Activated gamma-delta T cell treated with anti-CD3 and anti-CD28 coated beads, Interleukin-2, amount 50 U/mL, for 16 hours (primary cell): ENCODE results near the gene BCL2.

ENCODE experiments used
- DNase-seq: peaks from one replicate; pipeline ENCODE4 v3.0.0-alpha.2; 2020; ENCODE audit warnings: low read depth

The BCL2 gene

DNA sequence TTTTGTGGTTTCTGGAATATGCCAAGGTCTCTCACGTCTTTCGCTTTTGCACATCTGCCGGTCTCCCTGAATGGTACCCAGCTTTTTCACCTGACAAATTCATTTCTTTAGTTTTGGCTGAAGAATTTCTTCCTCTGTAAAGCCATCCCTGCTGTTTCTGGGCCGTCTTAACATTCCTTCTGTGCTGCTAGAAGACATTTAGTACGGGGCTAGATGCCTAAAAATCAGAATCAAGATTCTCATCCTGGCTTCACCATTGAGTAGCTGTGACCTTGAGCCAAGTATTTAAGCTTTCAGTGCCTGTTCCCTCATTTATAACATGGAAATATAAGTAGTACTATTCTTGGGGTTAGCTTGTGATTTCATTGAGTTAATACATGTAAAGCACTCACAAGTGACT lies 6.4 kb upstream of the BCL2 start:
- DNase-seq, result no peak

GRCh38 chr18:63325086-63325686 lies 5.6 kb upstream of the BCL2 start:
- no peak for DNase-seq

DNA sequence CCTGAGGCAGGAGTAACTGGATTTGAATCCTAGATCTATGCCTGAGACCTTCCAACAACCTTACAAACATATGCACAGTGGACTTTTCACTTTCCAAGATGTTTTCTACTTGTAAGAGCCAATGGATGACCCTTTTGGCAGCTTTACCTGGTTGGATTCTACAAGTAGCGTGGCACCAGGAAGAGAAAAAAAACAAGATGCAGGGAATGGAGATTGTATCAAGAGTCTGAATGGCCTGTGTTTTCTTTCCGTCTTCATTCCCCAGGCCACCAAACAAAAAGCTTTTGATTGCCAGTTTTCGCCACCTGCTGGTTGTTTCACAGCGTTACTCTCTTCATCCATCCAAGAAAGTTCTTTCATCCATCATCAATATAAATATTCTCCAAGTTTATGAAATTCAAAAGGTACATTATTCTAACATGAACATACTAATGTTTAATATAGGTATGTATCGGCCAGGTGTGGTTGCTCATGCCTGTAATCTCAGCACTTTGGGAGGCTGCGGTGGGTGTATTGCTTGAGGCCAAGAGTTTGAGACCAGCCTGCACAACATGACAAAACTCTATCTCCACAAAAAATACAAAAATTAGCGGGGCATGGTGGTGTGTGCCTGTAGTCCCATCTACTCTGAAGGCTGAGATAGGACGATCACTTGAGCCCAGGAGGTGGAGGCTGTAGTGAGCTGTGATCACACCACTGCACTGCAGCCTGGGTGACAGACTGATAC lies 3.5 kb upstream of the BCL2 start:
- DNase-seq, result peak; percentile 33

- no peak for DNase-seq
Measured at GRCh38 chr18:63322206-63322605, 2.6 kb upstream of the BCL2 start.

DNA sequence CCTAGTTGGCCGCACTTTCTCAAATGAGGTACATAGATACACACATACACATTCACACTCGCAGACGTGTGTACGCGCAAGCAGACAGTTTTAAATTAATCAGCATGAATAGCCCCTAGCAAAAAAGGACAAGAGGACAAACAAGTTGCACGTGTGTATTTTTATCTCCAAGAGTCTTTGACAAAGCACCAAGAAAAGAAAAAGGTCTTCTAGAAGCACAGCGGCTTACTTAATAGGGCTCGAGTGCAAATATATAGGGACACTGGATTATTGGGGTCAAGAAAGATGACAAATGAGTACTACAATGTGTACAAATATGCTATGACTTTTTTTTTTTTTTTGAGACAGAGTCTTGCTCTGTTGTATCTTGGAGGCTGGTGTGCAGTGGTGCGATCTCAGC lies 1.7 kb upstream of the BCL2 start:
- no peak for DNase-seq

DNA sequence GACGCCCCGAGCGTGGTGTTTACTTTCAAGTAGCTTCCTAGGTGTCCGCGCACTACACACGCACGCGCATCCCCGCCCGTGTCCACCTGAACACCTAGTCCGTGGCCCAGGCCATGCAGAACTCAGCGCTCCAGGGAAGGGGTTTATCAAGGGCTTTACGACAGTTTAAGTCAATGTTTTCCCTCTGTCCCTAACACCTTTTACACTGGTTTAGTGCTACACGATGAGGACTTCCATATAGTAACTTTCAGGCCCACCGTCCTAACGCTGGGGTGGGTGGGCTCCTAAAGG lies 1.4 kb upstream of the BCL2 start:
- DNase-seq, result no peak

- peak; percentile 79 for DNase-seq
Measured at GRCh38 chr18:63320123-63320974, 780 bp upstream of the BCL2 start.

GRCh38 chr18:63318889-63319382 lies 633 bp downstream of the BCL2 start:
- no peak for DNase-seq

GRCh38 chr18:63317982-63318888 lies 1.3 kb downstream of the BCL2 start:
- DNase-seq, result peak; percentile 74

- no peak for DNase-seq
Measured at GRCh38 chr18:63317556-63317946, 2.0 kb downstream of the BCL2 start.

GRCh38 chr18:63316612-63317555 lies 2.7 kb downstream of the BCL2 start:
- no peak for DNase-seq

GRCh38 chr18:63315876-63316275 lies 3.7 kb downstream of the BCL2 start:
- no peak for DNase-seq

GRCh38 chr18:63315131-63315662 lies 4.4 kb downstream of the BCL2 start:
- DNase-seq, result no peak

DNA sequence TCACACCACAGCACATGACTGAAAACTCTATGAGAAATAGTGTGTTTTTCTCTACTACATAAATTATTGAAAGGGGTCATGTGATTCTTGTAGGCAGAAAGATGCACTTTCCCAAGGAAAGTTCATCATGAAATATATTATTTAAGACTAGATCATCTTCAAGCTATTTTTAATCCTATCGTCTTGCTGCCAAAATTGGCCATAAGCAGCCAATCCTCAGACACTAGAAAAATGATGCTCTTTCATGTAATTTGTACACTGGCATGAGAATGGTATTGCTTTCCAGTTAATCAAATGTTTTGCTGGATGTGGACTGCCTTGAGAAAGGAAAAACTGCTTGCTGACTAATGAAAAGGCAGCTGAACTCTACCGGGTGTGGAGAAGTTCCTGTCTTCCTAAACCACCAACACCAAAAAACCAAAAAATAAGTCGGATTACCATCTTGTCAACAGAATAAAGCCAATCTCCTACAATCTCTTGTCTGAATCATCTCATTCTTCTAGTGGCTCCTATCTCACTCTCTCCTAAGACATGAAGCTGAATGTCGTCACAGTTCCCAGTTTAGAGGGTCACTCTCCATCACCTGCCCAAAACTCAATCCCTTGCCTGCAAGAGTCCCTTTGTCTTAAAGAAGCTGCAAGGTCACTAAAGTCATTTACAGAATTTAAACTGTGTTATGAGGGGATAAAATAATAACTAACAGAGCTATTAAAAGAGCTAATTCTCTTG lies 5.3 kb downstream of the BCL2 start:
- no peak for DNase-seq

DNA sequence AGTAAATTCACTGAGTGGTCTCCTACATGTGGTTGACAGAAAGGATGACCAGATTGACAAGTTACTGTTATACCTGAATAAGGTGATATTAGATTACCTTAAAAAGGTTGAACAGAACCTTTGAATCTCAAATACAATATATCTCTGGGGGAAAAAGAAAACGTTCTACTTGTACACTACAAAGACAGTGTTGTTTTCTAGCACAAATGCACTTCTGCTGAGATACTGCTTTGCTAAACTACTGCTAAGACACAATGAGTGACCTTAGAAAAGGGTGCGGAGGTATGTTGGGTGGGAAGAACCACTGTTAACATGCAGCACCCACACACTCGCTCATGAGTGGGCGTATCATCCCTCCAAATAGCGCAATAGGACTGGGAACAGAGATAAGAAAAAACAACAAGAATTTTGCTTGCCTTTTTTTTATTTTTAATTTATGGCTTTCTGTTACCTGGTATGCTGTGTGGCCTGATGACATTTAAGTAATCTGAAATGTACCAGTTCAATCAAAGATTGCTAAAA lies 6.1 kb downstream of the BCL2 start:
- DNase-seq, result no peak

GRCh38 chr18:63312737-63313395 lies 6.7 kb downstream of the BCL2 start:
- DNase-seq, result no peak

DNA sequence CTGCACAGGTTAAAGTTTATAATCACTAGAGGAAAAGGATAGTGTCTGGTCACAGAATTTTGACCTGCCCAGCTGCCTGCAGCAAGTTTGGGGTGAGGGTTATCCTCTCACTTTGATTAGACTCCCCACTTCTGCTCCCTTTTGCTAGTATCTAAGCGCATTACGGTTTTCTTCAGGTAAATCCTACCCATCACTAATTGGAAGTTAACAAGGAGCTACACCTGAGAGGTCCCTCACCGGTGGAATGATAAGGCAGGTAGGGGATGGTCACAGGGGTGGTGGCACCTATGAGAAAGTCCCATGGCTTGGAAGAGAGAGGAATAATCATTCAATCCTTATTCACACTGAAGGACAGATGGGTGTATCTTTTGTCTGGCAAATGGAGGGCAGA lies 7.6 kb downstream of the BCL2 start:
- DNase-seq, result no peak

GRCh38 chr18:63311118-63312018 lies 8.2 kb downstream of the BCL2 start:
- DNase-seq, result no peak
